GM12873 (cell line): ENCODE data around the gene BMP7.

Source experiments
- CTCF ChIP-seq: IDR thresholded peaks from 2 replicates; pipeline ENCODE4 v1.5.1; 2012; ENCODE audit warnings: low read depth, mild to moderate bottlenecking, moderate library complexity, low read length, control low read depth; ENCODE audit not compliant: insufficient read depth; ENCODE audit errors: missing control alignments

BMP7 gene

GRCh38 chr20:57237585-57237953 lies 28.9 kb downstream of the BMP7 start:
- no peak for TF ChIP-seq CTCF

- no peak for TF ChIP-seq CTCF
These were observed 29.4 kb downstream of the BMP7 start for GRCh38 chr20:57236813-57237584.

DNA sequence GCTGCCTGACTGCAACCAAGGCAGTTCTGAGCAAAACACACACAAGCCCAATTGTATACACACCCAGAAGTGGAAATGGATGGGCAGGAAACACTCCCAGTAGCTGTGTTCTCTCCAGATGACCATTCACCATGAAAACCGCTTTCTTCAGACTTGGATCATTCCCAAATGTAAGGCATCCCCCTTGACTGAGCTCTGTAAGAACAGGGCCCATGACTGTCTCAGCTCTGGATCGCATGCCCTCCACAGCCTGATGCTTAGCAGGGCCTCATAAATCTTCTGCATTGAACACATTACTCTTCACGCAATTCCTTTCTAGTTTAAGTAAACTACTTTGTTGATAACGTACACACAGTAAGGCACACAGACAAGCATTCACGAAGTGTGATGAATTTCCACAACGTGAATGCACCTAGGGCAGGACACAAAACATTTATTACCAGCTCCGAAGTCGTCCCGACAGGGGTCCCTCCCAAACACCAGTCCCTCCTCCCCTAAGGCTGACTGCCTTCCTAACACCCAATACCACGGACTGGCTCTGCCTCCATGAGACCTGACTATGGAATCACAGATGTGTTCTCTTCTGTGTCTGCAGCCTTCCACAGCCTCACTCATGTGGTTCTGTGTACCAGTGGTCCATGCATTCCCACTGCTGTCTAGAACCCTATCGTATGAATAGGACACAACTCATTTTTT lies 31.7 kb downstream of the BMP7 start:
- TF ChIP-seq CTCF: no peak

GRCh38 chr20:57231951-57232428 lies 34.5 kb downstream of the BMP7 start:
- no peak for TF ChIP-seq CTCF

DNA sequence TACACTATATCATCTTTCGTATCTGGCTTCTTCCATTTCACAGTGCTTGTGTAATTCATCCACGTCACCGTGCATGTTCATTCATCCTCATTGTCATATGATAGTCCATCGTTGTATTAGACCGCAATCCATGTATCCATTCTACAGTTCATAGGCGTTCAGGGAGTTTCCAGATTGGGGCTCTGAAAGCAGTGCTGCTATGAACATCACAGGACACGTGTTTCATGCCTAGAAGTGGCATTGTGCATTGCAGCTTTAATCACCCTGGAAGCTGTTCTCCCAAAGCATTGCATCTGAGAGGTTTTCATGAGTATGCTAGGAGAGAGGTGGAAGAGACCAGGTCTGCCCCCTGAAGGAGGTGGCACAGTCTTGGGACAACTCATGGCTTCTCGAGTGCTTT lies 35.3 kb downstream of the BMP7 start:
- TF ChIP-seq CTCF: no peak

- no peak for TF ChIP-seq CTCF
These were observed 36.2 kb downstream of the BMP7 start for GRCh38 chr20:57230247-57230646.

- TF ChIP-seq CTCF: no peak
These were observed 37.0 kb downstream of the BMP7 start for GRCh38 chr20:57229490-57229889.
